GM21529 (cell line): ENCODE results near the gene PROS1.

Experiments
- ATAC-seq: cut with Tn5 transposase; IDR thresholded peaks from one replicate; pipeline ENCODE4 v1.9.1; 2021; ENCODE audit not compliant: unreplicated experiment

Gene PROS1

DNA sequence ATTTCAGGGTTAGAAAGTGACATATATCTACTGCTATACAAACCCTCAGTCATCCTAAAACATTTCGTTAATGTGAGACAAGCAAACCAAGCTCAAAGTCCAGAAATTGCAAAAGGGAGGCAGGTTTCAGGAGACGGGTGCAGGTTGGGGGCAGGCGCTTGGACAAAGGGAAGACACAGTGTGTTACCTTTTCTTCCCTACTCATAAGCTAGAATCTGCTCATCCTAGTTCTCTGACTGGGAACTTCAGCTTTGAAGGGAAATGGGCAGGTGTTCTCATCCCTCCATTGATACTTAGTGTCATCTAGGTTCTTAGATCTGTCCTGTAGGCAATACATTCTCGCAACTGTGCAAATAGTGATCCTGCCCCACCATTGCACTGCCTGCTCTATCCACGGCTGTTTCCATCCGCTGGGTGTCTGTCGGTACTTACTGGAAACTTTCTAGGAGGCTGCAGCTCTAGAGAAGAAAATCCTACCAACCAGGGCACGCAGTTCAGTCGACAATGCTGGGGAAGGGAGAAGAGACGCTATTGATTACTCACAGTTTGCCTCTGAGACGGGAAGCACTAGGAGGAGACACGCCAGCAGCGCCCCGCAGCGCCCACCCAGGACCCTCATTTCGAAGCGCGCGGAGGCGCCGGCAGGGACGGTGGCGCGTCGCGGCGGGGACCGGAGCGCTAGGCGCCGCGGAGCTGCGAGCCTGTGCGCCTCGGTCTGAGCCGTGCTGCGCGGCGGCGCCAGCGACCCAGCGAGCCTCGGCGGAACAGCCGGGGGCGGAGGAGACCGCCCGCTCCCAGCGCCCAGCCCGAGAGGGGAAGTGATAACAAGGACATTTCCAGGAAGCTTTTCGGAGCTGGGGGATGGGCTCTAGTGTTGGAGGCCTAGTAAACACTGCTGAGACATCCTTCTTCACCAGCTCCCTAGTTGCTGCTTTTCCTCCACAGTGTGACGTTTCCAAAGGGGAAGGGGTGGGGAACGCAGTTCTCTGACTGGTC is at the start of gene PROS1:
Gene PROS1 (minus strand): TSS at position 766 of the 996 bp plus-strand sequence. CDS start 147 bp downstream, at position 619.
- ATAC-seq: peak; percentile 91

GRCh38 chr3:94020293-94020692 is 46.6 kb upstream of the PROS1 start:
- no peak for ATAC-seq

GRCh38 chr3:94019659-94020058 is 46.0 kb upstream of the PROS1 start:
- ATAC-seq: no peak

DNA sequence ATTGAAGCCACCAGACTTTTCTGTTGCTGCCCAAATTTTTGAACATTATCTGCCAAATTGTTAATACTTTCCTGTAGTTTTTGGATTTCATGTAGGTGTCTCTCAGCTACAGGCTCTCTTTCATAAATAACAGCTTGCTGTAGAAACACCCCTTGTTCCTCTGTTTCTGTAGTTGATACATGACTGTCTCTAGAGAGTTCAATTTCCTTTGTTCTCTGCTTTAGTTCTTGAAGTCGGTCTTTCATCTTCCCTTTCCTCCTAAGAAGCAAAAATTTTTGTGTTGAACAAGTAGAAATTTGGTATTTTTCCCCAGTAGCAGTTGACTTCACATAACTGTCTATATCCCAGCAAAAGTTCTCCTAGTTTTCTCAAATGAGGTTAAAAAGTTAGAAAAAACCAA is 41.3 kb upstream of the PROS1 start:
- no peak for ATAC-seq

DNA sequence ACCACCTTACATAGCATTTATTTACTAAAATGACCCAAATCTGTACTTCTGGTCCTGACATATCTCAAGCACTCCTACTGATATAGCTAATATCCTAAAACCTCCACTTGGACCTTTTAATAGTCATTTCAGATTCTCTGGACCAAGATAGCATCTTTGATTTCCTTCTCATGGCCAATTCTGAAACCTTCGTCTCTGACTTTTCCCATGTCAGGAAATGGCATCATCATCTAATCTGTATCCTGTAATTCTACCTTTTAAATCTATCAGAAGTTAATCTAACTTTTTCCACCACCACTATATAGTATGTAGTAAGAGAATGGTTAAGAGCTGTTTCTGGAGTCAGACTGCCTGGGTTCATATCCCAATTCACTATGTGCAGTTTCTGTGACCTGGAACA is 38.5 kb upstream of the PROS1 start:
- no peak for ATAC-seq

- ATAC-seq: no peak
Observed at GRCh38 chr3:94011233-94011711, 37.6 kb upstream of the PROS1 start.

- no peak for ATAC-seq
Observed at GRCh38 chr3:94009608-94010007, 35.9 kb upstream of the PROS1 start.

GRCh38 chr3:94008253-94008652 is 34.6 kb upstream of the PROS1 start:
- ATAC-seq: no peak

DNA sequence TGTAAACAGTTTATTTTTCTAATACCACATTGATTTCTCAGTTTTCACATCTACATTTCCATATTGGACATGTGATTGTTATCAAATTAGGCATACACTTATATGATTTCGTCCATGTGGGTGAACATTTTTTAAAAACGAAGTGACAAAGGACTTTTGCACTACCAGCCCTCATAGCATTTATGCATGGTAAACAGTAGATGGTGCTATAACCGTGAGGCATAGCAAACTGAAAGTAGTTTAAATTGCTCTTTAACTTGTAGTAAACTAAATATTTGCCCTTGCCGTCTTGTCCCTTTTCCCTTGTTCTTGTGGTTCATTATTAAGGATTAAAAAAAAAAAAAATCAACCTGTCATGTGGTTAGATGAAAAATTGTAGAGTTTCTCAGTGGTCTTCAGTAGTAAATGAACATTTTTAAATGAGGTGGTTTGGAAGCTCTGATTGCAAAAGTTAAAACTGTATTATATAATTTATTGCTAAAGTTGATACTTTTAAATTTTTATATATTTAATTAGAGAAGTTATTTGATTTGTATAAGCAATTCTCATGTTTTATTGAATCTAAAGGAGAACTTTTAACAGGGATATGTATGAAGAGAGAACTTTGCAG is 30.7 kb upstream of the PROS1 start:
- peak; percentile 92 for ATAC-seq

- ATAC-seq: no peak
Observed at GRCh38 chr3:94001827-94002495, 28.3 kb upstream of the PROS1 start.

DNA sequence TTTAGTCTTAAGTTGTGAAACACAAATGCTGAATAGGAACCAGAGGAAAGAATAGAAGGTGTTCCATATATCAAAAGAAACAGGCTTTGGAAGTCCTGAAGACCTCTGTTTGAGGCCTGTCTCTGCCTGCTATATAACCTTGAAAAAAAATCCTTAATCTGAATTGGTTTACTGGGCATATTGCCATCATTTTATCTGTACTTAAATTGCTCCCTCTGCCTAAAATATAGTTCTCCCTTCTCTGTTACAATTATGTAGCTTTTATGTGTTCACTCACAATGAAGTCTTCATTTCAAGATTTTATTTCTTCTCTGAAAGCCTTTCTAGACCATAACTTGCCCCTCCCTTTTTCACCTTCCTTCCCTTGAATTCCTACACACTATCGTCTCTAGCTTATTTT is 27.5 kb upstream of the PROS1 start:
- no peak for ATAC-seq

DNA sequence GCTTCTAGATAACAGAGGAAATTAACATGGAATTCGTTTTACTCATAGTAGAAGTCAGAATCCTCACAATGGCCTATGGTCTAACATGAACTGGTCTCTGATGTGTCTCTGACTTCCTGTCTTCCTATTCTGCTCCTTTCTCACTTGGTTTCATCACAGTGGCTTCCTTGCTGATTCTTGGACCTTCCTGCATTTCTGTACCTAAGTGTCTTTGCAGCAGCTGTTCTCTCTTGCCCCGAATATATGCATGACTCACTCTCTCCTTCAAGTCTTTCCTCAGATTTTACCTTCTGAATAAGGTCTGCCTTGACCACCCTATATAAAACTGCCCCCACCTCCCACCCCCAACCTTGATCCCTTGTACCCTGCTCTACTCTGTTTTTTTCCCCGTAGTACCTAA is 20.4 kb upstream of the PROS1 start:
- ATAC-seq: no peak

GRCh38 chr3:93992207-93992606 is 18.5 kb upstream of the PROS1 start:
- ATAC-seq: no peak

DNA sequence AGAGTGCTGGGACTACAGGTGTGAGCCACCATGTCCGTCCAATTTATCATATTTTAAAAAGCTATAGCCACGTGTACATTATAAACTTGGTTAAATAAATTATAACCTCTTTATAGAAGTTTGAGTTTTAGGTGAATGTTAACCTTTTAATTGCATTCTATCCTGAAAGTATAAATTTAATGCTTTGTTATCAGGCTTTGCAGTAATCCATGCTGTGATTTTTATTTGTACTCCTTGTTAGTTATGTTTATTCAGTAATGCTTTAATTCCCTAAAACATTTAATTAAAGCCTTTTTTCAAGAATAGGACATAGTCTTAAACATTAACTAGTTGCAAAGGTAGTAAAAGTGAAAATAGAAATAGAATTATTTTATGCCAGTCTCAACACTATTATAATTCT is 17.9 kb upstream of the PROS1 start:
- no peak for ATAC-seq

DNA sequence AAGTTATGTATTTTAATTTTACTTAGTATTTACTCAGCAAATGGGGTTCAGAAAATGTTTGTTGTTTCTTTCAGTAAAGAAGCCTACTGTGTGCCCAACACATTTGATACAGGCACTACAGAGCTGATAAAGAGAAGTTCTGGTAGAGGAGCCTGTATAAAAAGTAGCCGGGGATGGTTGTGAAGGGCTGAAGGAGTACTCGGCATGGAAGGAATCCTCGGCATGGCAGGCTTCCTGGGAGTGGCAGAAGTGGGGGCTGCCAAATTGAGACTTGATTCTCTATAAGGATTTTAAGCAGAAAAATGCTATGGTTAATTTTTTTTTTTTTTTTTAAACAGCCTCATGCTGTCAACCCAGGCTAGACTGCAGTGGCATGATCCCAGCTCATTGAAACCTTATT is 15.5 kb upstream of the PROS1 start:
- ATAC-seq: no peak

GRCh38 chr3:93988764-93989163 is 15.1 kb upstream of the PROS1 start:
- no peak for ATAC-seq

DNA sequence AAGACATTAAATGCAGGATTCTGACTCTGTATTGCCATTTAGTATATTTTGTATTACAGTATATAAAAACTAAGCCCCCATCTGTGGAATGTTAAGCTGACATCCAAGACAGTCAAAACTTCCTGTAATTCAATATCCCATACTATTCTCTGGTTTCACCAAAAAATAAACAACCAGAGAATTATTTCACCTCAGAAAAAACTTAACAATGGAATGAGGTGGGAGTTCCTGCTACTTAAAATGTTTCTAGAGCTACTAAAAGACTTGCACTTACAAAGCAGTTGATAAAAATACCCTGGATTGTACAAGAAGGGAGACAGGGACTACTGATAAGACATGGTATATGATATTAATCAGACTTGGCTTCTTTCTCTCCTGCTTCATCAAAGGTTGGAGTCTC is 14.6 kb upstream of the PROS1 start:
- no peak for ATAC-seq

- ATAC-seq: no peak
Observed at GRCh38 chr3:93984618-93985017, 10.9 kb upstream of the PROS1 start.

DNA sequence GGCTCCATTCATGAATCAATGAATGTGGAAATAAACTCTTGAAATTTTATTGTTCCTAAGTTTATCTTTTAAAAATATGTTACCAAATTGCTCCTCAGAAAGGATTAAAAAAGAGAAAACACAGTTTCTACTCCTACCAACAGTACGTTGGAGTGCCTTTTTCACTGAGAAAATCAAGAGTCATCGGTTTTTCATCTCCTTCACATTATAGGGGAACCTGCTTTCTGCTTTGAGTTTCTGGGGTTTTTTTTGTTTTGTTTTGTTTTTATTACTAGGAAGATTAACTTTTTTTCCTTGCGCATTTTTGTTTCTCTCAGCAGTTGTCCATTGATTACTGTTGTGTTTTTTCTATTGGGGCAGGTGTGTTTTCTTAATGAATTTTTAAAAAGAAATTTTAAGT is 9.7 kb upstream of the PROS1 start:
- ATAC-seq: no peak

DNA sequence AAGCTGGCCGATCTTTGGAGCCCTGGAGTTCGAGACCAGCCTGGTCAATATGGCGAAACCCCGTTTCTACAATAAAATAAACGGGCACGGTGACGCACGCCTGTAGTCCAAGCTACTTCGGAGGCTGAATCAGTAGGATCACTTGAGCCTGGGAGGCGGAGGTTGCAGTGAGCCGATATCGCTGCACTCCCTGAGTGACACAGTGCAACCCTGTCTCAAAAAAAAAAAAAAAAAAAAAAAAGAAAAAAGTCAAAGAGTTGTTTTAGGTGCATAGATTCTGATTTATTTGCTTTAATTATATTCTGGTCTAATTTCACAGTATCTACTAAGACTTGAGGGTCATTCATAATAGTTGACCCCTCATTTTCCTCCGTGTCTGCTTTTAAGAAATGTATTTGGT is 8.0 kb upstream of the PROS1 start:
- no peak for ATAC-seq

GRCh38 chr3:93979850-93980676 is 6.4 kb upstream of the PROS1 start, which contains the start of gene ARL13B:
Gene ARL13B (plus strand): TSS chr3:93980155. CDS start chr3:93980424, 269 bp downstream.
- peak; percentile 100 for ATAC-seq
